Lower lobe of right lung (tissue), 2 donors: ENCODE results near the gene ITPKC. TPM values are rescaled to one million over a fixed set of nuclear protein-coding genes. Genes with fewer than 3 reads are reported as not detected.
"Not testable (repeated sequence)": the region's sequence is repeated elsewhere in the genome, so short reads cannot be mapped to it uniquely, and the experiment has no call there.

ENCODE experiments used
- ATAC-seq, 2 donors: fragments of 200-7000 bp; cut with Tn5 transposase; one replicate each; pipeline ENCODE4 v1.9.1; 2020 to 2022; ENCODE audit warnings: mild to moderate bottlenecking in 2 of 2, moderate library complexity in 2 of 2
- DNase-seq: peaks from one replicate; pipeline ENCODE4 v3.0.0-alpha.2; 2020
- H3K27ac ChIP-seq: fragments of 200-600 bp; one replicate; pipeline ENCODE4 v1.8.0; 2022
- H3K27me3 ChIP-seq: fragments of 200-600 bp; one replicate; pipeline ENCODE4 v1.8.0; 2022; ENCODE audit warnings: low read depth
- H3K36me3 ChIP-seq: fragments of 200-600 bp; one replicate; pipeline ENCODE4 v1.8.0; 2022; ENCODE audit warnings: mild to moderate bottlenecking
- H3K4me1 ChIP-seq: fragments of 200-600 bp; one replicate; pipeline ENCODE4 v1.8.0; 2022
- H3K4me3 ChIP-seq: fragments of 200-600 bp; one replicate; pipeline ENCODE4 v1.8.0; 2022; ENCODE audit warnings: mild to moderate bottlenecking
- H3K9me3 ChIP-seq: fragments of 200-600 bp; one replicate; pipeline ENCODE4 v1.8.0; 2022
- CTCF ChIP-seq: fragments of 200-600 bp; IDR thresholded peaks from one replicate; pipeline ENCODE4 v1.8.0; 2022; ENCODE audit warnings: antibody characterized with exemption, mild to moderate bottlenecking
- intact Hi-C: fragments of 100-400 bp; cut with DNase I; formaldehyde crosslinking; loops from one replicate; pipeline ENCODE4 v1.11.0; 2022
- total RNA-seq: library from RNA; stranded (reverse); fragmentation: NEBNext Ultra II Directional; extraction: Animal tissue kit (Norgen Biotek cat#: 25700); gene quantifications from one replicate; pipeline ENCODE4 v1.2.1, GENCODE V29; 2021
- donor health status: DM: no; HTN: yes; CAD: no; lungs with severe emphysema.

ITPKC gene
- total RNA-seq, 1 donor from 2014 or later, result 34.9 TPM

GRCh38 chr19:40721936-40722661 lies 5.2 kb downstream of the ITPKC start:
- peaks cover 40% of the 10 kb centered on the region for H3K36me3 ChIP-seq
- peaks cover 58% of the 10 kb centered on the region for H3K4me1 ChIP-seq
- ATAC-seq (no peak), DNase-seq (no peak)
- no peaks in the 10 kb centered on the region for H3K9me3 ChIP-seq
- no peak for TF ChIP-seq CTCF
- peak overlapping the region; percentile 99 for H3K27ac ChIP-seq
- peak overlapping the region; percentile 24 for H3K4me3 ChIP-seq
- intact Hi-C loops, result no loop called here
- no peaks in the 10 kb centered on the region for H3K27me3 ChIP-seq

- Histone ChIP-seq H3K27me3 (no peaks in the 10 kb centered on the region), H3K9me3 (no peaks in the 10 kb centered on the region), H3K36me3 (peaks cover 57% of the 10 kb centered on the region), H3K27ac (no peak overlapping the region), H3K4me1 (peaks cover 54% of the 10 kb centered on the region), H3K4me3 (no peak overlapping the region)
- no peak for TF ChIP-seq CTCF
- ATAC-seq (no peak), DNase-seq (no peak)
- intact Hi-C loops, result no loop called here
These were observed 6.8 kb downstream of the ITPKC start for GRCh38 chr19:40723661-40724254.

DNA sequence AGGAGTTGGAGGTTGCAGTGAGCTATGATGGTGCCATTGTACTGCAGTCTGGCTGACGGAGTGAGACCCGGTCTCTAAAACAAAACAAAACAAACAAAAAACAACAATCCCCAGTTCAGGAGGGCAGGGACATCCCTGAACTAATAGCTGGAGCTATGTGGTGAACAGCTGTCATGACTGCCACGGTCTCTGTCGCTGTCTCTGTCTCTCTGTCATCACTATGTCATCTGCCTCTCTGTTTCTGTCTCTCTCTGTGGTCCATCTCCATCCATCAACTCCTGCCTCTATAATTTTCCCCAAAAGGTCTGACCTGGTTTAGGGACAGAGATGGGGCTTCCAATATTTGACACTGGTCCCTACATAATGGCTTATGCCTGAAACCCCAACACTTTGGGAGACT lies 7.4 kb downstream of the ITPKC start:
- H3K4me3 ChIP-seq, result no peak overlapping the region
- intact Hi-C loops, result no loop called here
- H3K4me1 ChIP-seq, result peaks cover 48% of the 10 kb centered on the region
- H3K9me3 ChIP-seq, result no peaks in the 10 kb centered on the region
- H3K27me3 ChIP-seq, result no peaks in the 10 kb centered on the region
- DNase-seq (no peak), ATAC-seq (no peak)
- no peak overlapping the region for H3K27ac ChIP-seq
- H3K36me3 ChIP-seq, result peaks cover 62% of the 10 kb centered on the region
- no peak for TF ChIP-seq CTCF

DNA sequence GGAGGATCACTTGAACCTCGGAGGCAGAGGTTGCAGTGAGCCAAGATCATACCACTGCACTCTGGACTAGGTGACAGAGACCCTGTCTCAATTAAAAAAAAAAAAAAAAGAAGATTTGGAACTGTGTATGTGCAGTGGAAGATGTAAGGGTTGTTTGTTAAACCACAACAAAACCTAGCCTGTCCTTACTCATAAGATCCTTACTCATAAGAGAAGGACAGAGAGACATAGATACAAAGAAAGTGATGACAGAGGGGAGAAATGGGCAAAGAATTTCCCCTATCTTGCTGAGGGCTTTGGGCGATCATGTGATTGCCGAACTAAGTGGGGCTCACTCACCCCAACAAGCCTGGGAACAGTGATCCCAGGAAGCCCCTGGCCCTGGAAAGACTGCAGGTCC lies 7.9 kb downstream of the ITPKC start:
- DNase-seq (no peak), ATAC-seq (no peak)
- Histone ChIP-seq H3K9me3 (no peaks in the 10 kb centered on the region), H3K27ac (no peak overlapping the region), H3K36me3 (peaks cover 68% of the 10 kb centered on the region), H3K27me3 (no peaks in the 10 kb centered on the region), H3K4me1 (peaks cover 43% of the 10 kb centered on the region), H3K4me3 (no peak overlapping the region)
- intact Hi-C loops, result no loop called here
- TF ChIP-seq CTCF, result no peak

DNA sequence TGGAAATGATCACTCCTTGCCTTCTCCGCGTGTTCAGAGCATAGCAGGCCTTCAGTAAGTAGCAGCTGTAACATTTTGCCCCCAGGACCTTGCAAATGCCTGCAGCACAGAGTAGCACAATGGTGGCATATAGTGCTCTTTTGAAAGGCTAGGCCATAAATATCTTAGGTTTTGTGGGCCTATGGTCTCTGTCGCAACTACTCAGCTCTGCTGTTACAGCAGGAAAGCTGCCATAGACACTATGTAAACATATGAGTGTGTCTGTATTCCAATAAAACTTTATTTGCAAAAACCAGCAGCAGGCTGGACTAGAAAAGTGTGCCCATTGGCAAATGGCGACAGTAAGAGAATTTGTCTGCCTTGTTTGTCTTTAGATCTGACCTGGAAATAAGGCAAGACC lies 9.4 kb downstream of the ITPKC start:
- Histone ChIP-seq H3K27me3 (no peaks in the 10 kb centered on the region), H3K36me3 (peaks cover 82% of the 10 kb centered on the region), H3K4me3 (no peak overlapping the region), H3K4me1 (peaks cover 31% of the 10 kb centered on the region), H3K27ac (no peak overlapping the region), H3K9me3 (no peaks in the 10 kb centered on the region)
- intact Hi-C loops, result no loop called here
- no peak for TF ChIP-seq CTCF
- ATAC-seq (no peak), DNase-seq (no peak)

- H3K27me3 ChIP-seq, H3K27ac ChIP-seq: not testable (repeated sequence)
- H3K36me3 ChIP-seq, result peaks cover 100% of the 10 kb centered on the region
These were observed 13.2 kb downstream of the ITPKC start for GRCh38 chr19:40730065-40730464.

GRCh38 chr19:40732304-40732703 lies 15.4 kb downstream of the ITPKC start:
- intact Hi-C loops, H3K4me1 ChIP-seq, ATAC-seq, H3K27ac ChIP-seq, H3K4me3 ChIP-seq, DNase-seq, H3K9me3 ChIP-seq, H3K27me3 ChIP-seq: not testable (repeated sequence)
- H3K36me3 ChIP-seq, result peaks cover 100% of the 10 kb centered on the region

More at GRCh38 chr19:40730065-40730464, 13.2 kb downstream of the ITPKC start:
- DNase-seq, ATAC-seq, H3K9me3 ChIP-seq, H3K4me1 ChIP-seq, intact Hi-C loops, H3K4me3 ChIP-seq: not testable (repeated sequence)
